ENCODE measurements around the gene C12orf43. TPM values are rescaled to one million over a fixed set of nuclear protein-coding genes. Genes with fewer than 3 reads are reported as not detected.
"Not testable (repeated sequence)": the region's sequence is repeated elsewhere in the genome, so short reads cannot be mapped to it uniquely, and the experiment has no call there.

The C12orf43 gene
- 15.5 TPM for total RNA-seq
- long read RNA-seq, full-length matches to known transcripts, result 11 of 30 reads
- long read RNA-seq, partial matches to known transcripts, result 1 of 30 reads
- long read RNA-seq, other reads (novel, unspliced or antisense), result 18 of 30 reads

GRCh38 chr12:121015825-121016766 lies at the start of gene C12orf43:
TSS of gene C12orf43 (minus strand) at chr12:121016487. CDS start at chr12:121016474, 13 bp downstream.
- Histone ChIP-seq H3K27me3 (no peaks in the 10 kb centered on the region), H3K9me3 (no peaks in the 10 kb centered on the region), H3K27ac (peak within 1 kb of the TSS; percentile 47), H3K36me3 (peaks cover 10% of the 10 kb centered on the region), H3K4me1 (peaks cover 7% of the 10 kb centered on the region), H3K4me3 (peak within 1 kb of the TSS; percentile 71)
- peak; percentile 98 for ATAC-seq
- peak; percentile 92 for DNase-seq
- intact Hi-C loops (cut with DNase I), result no loop called here
- TF ChIP-seq CTCF (IDR thresholded peaks at IDR 0.05), result no peak

- ATAC-seq (no peak), DNase-seq (no peak)
- H3K27me3 ChIP-seq, result no peaks in the 10 kb centered on the region
- H3K27ac ChIP-seq, result no peak overlapping the region
- no peak overlapping the region for H3K4me3 ChIP-seq
- no peak for TF ChIP-seq CTCF (IDR thresholded peaks at IDR 0.05)
- intact Hi-C loops (cut with DNase I), result no loop called here
- H3K36me3 ChIP-seq, result no peaks in the 10 kb centered on the region
- H3K4me1 ChIP-seq, result peaks cover 4% of the 10 kb centered on the region
- H3K9me3 ChIP-seq, result no peaks in the 10 kb centered on the region
These were observed 49.1 kb upstream of the C12orf43 start for GRCh38 chr12:121065345-121065744.

GRCh38 chr12:121064586-121064985 lies 48.3 kb upstream of the C12orf43 start:
- ATAC-seq; H3K4me3 ChIP-seq; intact Hi-C loops (cut with DNase I); DNase-seq; H3K36me3 ChIP-seq; H3K27ac ChIP-seq; H3K9me3 ChIP-seq; H3K4me1 ChIP-seq; H3K27me3 ChIP-seq: not testable (repeated sequence)

GRCh38 chr12:121064116-121064515 lies 47.8 kb upstream of the C12orf43 start:
- H3K4me3 ChIP-seq, result no peak overlapping the region
- no peaks in the 10 kb centered on the region for H3K27me3 ChIP-seq
- H3K27ac ChIP-seq, result no peak overlapping the region
- H3K4me1 ChIP-seq, result peaks cover 6% of the 10 kb centered on the region
- no peak for ATAC-seq
- intact Hi-C loops (cut with DNase I), result no loop called here
- no peaks in the 10 kb centered on the region for H3K9me3 ChIP-seq
- H3K36me3 ChIP-seq, result no peaks in the 10 kb centered on the region
- no peak for TF ChIP-seq CTCF (IDR thresholded peaks at IDR 0.05)
- DNase-seq, result no peak

GRCh38 chr12:121062391-121063045 lies 46.2 kb upstream of the C12orf43 start:
- peaks cover 6% of the 10 kb centered on the region for H3K4me1 ChIP-seq
- no peak overlapping the region for H3K4me3 ChIP-seq
- H3K9me3 ChIP-seq, result no peaks in the 10 kb centered on the region
- no peak overlapping the region for H3K27ac ChIP-seq
- ATAC-seq, result no peak
- no peaks in the 10 kb centered on the region for H3K36me3 ChIP-seq
- TF ChIP-seq CTCF (IDR thresholded peaks at IDR 0.05), result no peak
- DNase-seq, result no peak
- intact Hi-C loops (cut with DNase I), result no loop called here
- H3K27me3 ChIP-seq, result no peaks in the 10 kb centered on the region

- no peak for ATAC-seq
- no peaks in the 10 kb centered on the region for H3K9me3 ChIP-seq
- H3K27ac ChIP-seq, result no peak overlapping the region
- no peak overlapping the region for H3K4me3 ChIP-seq
- TF ChIP-seq CTCF (IDR thresholded peaks at IDR 0.05), result peak; percentile 17
- H3K27me3 ChIP-seq, result no peaks in the 10 kb centered on the region
- intact Hi-C loops (cut with DNase I), result no loop called here
- no peak for DNase-seq
- H3K4me1 ChIP-seq, result peaks cover 6% of the 10 kb centered on the region
- H3K36me3 ChIP-seq, result no peaks in the 10 kb centered on the region
These were observed 45.5 kb upstream of the C12orf43 start for GRCh38 chr12:121061831-121062230.

All from upper lobe of right lung (tissue), 1 donor.